Mesenchymal stem cell (in vitro differentiated cells and primary cell): ENCODE measurements around the gene ESRRG.

Experiments used
- DNase-seq: peaks from one replicate; pipeline ENCODE4 v3.0.0-alpha.2; 2013
- H2AFZ ChIP-seq: one replicate; pipeline ENCODE4 v1.6.1; 2013; ENCODE audit warnings: low read depth, mild to moderate bottlenecking, control low read depth, inconsistent platforms, low read length, moderate library complexity
- H2AK5ac ChIP-seq: 2 replicates; pipeline ENCODE4 v1.6.1; 2013; ENCODE audit warnings: low read length, moderate library complexity, mild to moderate bottlenecking, inconsistent platforms; ENCODE audit not compliant: severe bottlenecking
- H2BK120ac ChIP-seq: one replicate; pipeline ENCODE4 v1.6.1; 2013; ENCODE audit warnings: low read depth, mild to moderate bottlenecking, inconsistent platforms, low read length, moderate library complexity
- H2BK12ac ChIP-seq, 2 experiments: one replicate each; pipeline ENCODE4 v1.6.1; 2013; ENCODE audit warnings: inconsistent platforms in 2 of 2, low read length in 2 of 2, mild to moderate bottlenecking in 2 of 2, moderate library complexity in 2 of 2, control low read depth in 1 of 2
- H2BK15ac ChIP-seq: one replicate; pipeline ENCODE4 v1.6.1; 2013; ENCODE audit warnings: mild to moderate bottlenecking, low read depth, inconsistent platforms; ENCODE audit not compliant: poor library complexity, severe bottlenecking
- H2BK5ac ChIP-seq: 2 replicates; pipeline ENCODE4 v1.6.1; 2013; ENCODE audit warnings: low read depth, mild to moderate bottlenecking, low read length, control low read depth, inconsistent platforms; ENCODE audit not compliant: poor library complexity, severe bottlenecking
- H3K14ac ChIP-seq, 2 experiments: one replicate each; pipeline ENCODE4 v1.6.1; 2013; ENCODE audit warnings: inconsistent platforms in 2 of 2, low read length in 2 of 2, control low read depth in 1 of 2, mild to moderate bottlenecking in 1 of 2, moderate library complexity in 1 of 2
- H3K18ac ChIP-seq, 2 experiments: one replicate each; pipeline ENCODE4 v1.6.1; 2013; ENCODE audit warnings: inconsistent platforms in 2 of 2, low read length in 2 of 2, control low read depth in 1 of 2, low read depth in 1 of 2, mild to moderate bottlenecking in 1 of 2
- H3K23ac ChIP-seq, 2 experiments: one replicate each; pipeline ENCODE4 v1.6.1; 2013; ENCODE audit warnings: inconsistent platforms in 2 of 2, low read length in 2 of 2, mild to moderate bottlenecking in 2 of 2, moderate library complexity in 2 of 2, control low read depth in 1 of 2
- H3K27ac ChIP-seq: 2 replicates; pipeline ENCODE4 v1.5.1; 2013; ENCODE audit warnings: mild to moderate bottlenecking, moderate library complexity, low read length, control low read depth, inconsistent platforms; ENCODE audit not compliant: poor library complexity, severe bottlenecking
- H3K27me3 ChIP-seq, 2 experiments: 2 replicates each; pipeline versions ENCODE4 v1.6.1 to v1.7.0; 2013; ENCODE audit warnings: low read length in 2 of 2, mild to moderate bottlenecking in 2 of 2, moderate library complexity in 2 of 2, control low read depth in 1 of 2, inconsistent platforms in 1 of 2; ENCODE audit not compliant: control insufficient read depth in 1 of 2, insufficient read depth in 1 of 2
- H3K36me3 ChIP-seq, 2 experiments: 2 replicates each; pipeline versions ENCODE4 v1.6.1 to v1.7.0; 2013; ENCODE audit warnings: low read length in 2 of 2, control low read depth in 1 of 2, inconsistent platforms in 1 of 2, low read depth in 1 of 2, mild to moderate bottlenecking in 1 of 2; ENCODE audit not compliant: insufficient read depth in 2 of 2, control insufficient read depth in 1 of 2
- H3K4ac ChIP-seq, 2 experiments: one replicate each; pipeline ENCODE4 v1.6.1; 2013; ENCODE audit warnings: inconsistent platforms in 2 of 2, low read length in 2 of 2, mild to moderate bottlenecking in 2 of 2, moderate library complexity in 2 of 2, control low read depth in 1 of 2, low read depth in 1 of 2
- H3K4me1 ChIP-seq: 2 replicates; pipeline ENCODE4 v1.6.1; 2013; ENCODE audit warnings: low read depth, low read length, control low read depth; ENCODE audit not compliant: control insufficient read depth, insufficient read depth
- H3K4me2 ChIP-seq: 2 replicates; pipeline ENCODE4 v1.6.1; 2013; ENCODE audit warnings: low read length, mild to moderate bottlenecking, inconsistent platforms; ENCODE audit not compliant: poor library complexity, severe bottlenecking
- H3K4me3 ChIP-seq, 2 experiments: 2 replicates each; pipeline versions ENCODE4 v1.5.1 to v1.7.0; 2013; ENCODE audit warnings: low read length in 2 of 2, mild to moderate bottlenecking in 2 of 2, control low read depth in 1 of 2, low read depth in 1 of 2; ENCODE audit not compliant: insufficient read depth in 1 of 2
- H3K79me1 ChIP-seq: replicated peaks from 2 replicates; pipeline ENCODE4 v1.6.1; 2013; ENCODE audit warnings: mild to moderate bottlenecking, control low read depth, low read length, inconsistent platforms; ENCODE audit not compliant: poor library complexity, severe bottlenecking
- H3K9ac ChIP-seq: 2 replicates; pipeline ENCODE4 v1.7.0; 2013; ENCODE audit warnings: mild to moderate bottlenecking, low read length, moderate library complexity
- H3K9me3 ChIP-seq: 2 replicates; pipeline ENCODE4 v1.7.0; 2013; ENCODE audit warnings: mild to moderate bottlenecking, low read length; ENCODE audit not compliant: control insufficient read depth
- H4K8ac ChIP-seq: one replicate; pipeline ENCODE4 v1.6.1; 2013; ENCODE audit warnings: inconsistent platforms, mild to moderate bottlenecking, low read length, moderate library complexity
- H4K91ac ChIP-seq: one replicate; pipeline ENCODE4 v1.6.1; 2013; ENCODE audit warnings: mild to moderate bottlenecking, low read length, inconsistent platforms
- WGBS: methylation state at CpG from one replicate; pipeline ENCODE4 v1.1.7; 2013; ENCODE audit warnings: mixed read lengths; 5-methylcytosine and 5-hydroxymethylcytosine counted together

ESRRG gene

GRCh38 chr1:216732121-216732520, 8.9 kb upstream of the ESRRG start:
- Histone ChIP-seq H2BK120ac (no peak overlapping the region), H2BK15ac (no peak overlapping the region), H4K8ac (no peak overlapping the region), H3K27ac (no peak overlapping the region), H3K36me3 (no peaks in the 10 kb centered on the region), H2BK5ac (no peak overlapping the region), H3K79me1 (no peaks in the 10 kb centered on the region), H3K4me3 (no peak overlapping the region), H2BK12ac (no peak overlapping the region), H3K18ac (no peak overlapping the region), H2AFZ (no peak overlapping the region), H3K4me2 (no peak overlapping the region), H3K9ac (no peak overlapping the region), H3K27me3 (no peaks in the 10 kb centered on the region), H3K4me1 (no peaks in the 10 kb centered on the region), H3K4ac (no peak overlapping the region), H3K9me3 (no peaks in the 10 kb centered on the region), H2AK5ac (no peak overlapping the region), H4K91ac (no peak overlapping the region), H3K14ac (no peak overlapping the region), H3K23ac (no peak overlapping the region)
- no peak for DNase-seq
- WGBS = 100% methylated on average over 3 of the region's 4 CpGs

GRCh38 chr1:216731562-216731961, 8.3 kb upstream of the ESRRG start:
- Histone ChIP-seq H2AFZ (no peak overlapping the region), H3K27ac (no peak overlapping the region), H3K14ac (no peak overlapping the region), H3K4ac (no peak overlapping the region), H3K18ac (no peak overlapping the region), H3K9me3 (no peaks in the 10 kb centered on the region), H3K4me2 (no peak overlapping the region), H2BK120ac (no peak overlapping the region), H2BK5ac (no peak overlapping the region), H3K23ac (no peak overlapping the region), H3K4me3 (no peak overlapping the region), H2AK5ac (no peak overlapping the region), H3K79me1 (no peaks in the 10 kb centered on the region), H3K9ac (no peak overlapping the region), H3K36me3 (no peaks in the 10 kb centered on the region), H2BK12ac (no peak overlapping the region), H4K91ac (no peak overlapping the region), H3K4me1 (no peaks in the 10 kb centered on the region), H3K27me3 (no peaks in the 10 kb centered on the region), H4K8ac (no peak overlapping the region), H2BK15ac (no peak overlapping the region)
- no peak for DNase-seq
- 72% methylated on average over 1 of the region's 6 CpGs for WGBS

DNA sequence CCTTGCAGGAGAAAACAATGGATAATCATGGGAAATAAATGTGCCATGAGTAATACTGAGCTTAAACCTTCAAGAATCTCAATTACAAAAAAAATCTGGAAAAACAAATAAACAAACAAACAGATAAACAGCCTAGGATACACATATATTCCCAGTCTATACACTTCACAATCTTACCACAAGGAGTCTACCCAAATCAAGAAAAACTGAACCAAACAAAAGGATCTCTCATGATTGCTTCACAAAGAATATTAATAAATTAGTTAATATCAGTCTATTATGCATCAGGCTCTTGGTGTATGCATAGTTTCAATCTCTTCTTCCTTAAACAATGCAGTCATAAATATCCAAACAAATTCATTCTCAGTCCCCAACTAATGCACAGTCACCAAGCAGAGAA, 3.2 kb upstream of the ESRRG start:
- no peak overlapping the region for H2BK120ac ChIP-seq
- no peak overlapping the region for H3K4me3 ChIP-seq
- H3K27ac ChIP-seq = no peak overlapping the region
- no peak overlapping the region for H3K14ac ChIP-seq
- no peak overlapping the region for H3K18ac ChIP-seq
- H4K91ac ChIP-seq = no peak overlapping the region
- DNase-seq = no peak
- H3K36me3 ChIP-seq = no peaks in the 10 kb centered on the region
- H3K9me3 ChIP-seq = no peaks in the 10 kb centered on the region
- no peak overlapping the region for H3K23ac ChIP-seq
- no peak overlapping the region for H4K8ac ChIP-seq
- H2AFZ ChIP-seq = no peak overlapping the region
- H2BK15ac ChIP-seq = no peak overlapping the region
- H2AK5ac ChIP-seq = no peak overlapping the region
- H3K4me2 ChIP-seq = no peak overlapping the region
- H2BK5ac ChIP-seq = no peak overlapping the region
- H3K4me1 ChIP-seq = no peaks in the 10 kb centered on the region
- H2BK12ac ChIP-seq = no peak overlapping the region
- no peaks in the 10 kb centered on the region for H3K79me1 ChIP-seq
- H3K27me3 ChIP-seq = peaks cover 11 to 41% of the 10 kb centered on the region in 2 experiments
- no peak overlapping the region for H3K4ac ChIP-seq
- H3K9ac ChIP-seq = no peak overlapping the region

DNA sequence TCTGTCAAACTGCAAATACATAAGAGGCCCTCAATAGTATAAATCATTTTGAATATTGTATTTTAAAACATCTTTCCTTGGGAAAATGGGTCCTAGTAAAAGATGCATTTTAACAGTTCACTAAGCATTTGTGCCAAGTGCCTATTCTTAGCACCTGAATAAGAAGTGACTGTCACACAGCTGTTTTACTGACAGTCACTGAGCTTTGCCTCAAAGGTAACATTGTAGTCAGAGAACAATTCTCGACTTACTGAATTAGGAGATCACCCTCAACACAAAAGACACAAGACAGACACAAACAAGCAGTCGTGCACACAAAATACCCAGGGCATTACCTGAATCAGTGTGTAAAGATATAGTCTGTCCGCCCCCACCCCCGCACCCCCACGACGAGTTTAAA, 408 bp downstream of the ESRRG start:
- Histone ChIP-seq H3K4ac (no peak overlapping the region), H2BK5ac (no peak overlapping the region), H4K8ac (no peak overlapping the region), H3K9me3 (no peaks in the 10 kb centered on the region), H3K79me1 (no peaks in the 10 kb centered on the region), H2BK120ac (no peak overlapping the region), H2BK12ac (no peak overlapping the region), H3K14ac (no peak overlapping the region), H2AK5ac (no peak overlapping the region), H3K27ac (no peak overlapping the region), H2BK15ac (no peak overlapping the region), H3K4me1 (no peaks in the 10 kb centered on the region), H4K91ac (no peak overlapping the region), H2AFZ (no peak overlapping the region), H3K27me3 (peaks cover 11 to 44% of the 10 kb centered on the region in 2 experiments), H3K23ac (no peak overlapping the region), H3K4me2 (peak overlapping the region; percentile 93), H3K9ac (no peak overlapping the region), H3K4me3 (peak overlapping the region in 1 of 2 experiments; percentile 73), H3K36me3 (no peaks in the 10 kb centered on the region), H3K18ac (no peak overlapping the region)
- 21% methylated on average over 6 of the region's 6 CpGs for WGBS
- no peak for DNase-seq
